GM19240 (cell line): ENCODE data around the gene RPUSD4.

Source experiments
- DNase-seq: peaks from one replicate; pipeline ENCODE4 v3.0.0; 2011; ENCODE audit warnings: low spot score; ENCODE audit not compliant: insufficient read length

Gene RPUSD4

DNA sequence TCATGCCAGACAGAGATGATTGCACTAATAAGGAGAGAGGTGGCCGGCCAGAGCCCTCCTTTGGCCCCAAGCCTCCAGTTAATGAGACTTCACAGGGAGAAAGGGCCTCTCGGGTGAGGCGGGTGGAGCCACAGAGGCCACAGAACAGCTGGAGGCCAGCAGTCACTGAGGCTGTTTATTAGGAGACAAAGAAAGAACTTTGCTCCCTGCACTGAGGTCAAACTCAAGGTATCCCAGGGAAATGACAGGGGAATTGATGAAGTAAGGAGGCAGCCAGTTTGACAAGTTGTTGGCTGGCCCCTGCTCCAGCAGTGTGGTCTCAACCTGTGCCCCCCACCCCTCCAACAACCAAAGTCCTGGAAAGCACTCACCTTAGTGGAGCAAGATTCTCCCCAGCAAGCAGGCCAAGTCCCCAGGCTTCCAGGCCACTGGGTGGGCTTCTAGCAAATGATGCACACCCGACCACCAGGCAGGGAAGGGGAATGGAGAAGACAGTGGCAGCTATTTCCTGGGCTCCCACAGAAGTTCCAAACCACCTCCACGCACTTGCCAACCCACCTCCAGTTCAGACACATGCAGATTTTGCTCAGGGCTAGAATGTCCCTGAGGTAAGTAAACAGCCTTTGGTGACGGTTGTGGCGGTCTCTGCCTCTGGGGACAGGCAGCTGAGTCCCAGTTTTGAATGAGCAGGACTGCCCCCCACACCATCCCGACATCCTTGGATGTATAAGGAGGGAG lies 53.2 kb downstream of the RPUSD4 start:
- DNase-seq, result no peak

DNA sequence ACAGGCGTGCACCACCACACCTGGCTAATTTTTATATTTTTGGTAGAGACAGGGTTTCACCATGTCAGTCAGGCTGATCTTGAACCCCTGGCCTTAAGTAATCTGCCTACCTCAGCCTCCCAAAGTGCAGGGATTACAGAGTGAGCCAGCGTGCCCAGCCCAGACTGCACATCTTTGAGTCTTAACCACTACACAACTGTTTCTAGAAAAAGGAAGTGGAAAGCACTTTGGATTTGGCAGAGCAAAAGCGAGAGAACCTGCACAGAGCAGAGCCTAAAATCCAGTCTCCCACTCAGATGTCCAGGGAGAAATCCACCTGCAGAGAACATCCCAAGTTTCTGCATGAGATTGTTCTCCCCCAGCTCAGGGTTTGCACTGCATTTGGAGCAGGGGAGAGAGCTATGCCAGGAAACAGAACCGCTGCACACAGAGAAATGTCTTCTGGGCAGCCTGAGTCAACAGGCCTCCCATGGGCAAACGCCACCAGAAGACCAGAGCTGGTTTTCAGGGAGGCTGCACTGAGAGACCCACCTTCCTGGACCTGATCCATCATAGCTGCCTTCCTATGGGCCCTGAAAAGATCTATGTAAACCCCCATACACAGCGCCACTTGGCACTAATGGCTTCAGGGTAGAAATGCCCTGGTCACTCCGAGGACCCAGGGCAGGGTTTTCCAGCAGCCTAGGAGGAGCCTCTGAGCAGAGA lies 54.0 kb downstream of the RPUSD4 start:
- DNase-seq, result no peak

DNA sequence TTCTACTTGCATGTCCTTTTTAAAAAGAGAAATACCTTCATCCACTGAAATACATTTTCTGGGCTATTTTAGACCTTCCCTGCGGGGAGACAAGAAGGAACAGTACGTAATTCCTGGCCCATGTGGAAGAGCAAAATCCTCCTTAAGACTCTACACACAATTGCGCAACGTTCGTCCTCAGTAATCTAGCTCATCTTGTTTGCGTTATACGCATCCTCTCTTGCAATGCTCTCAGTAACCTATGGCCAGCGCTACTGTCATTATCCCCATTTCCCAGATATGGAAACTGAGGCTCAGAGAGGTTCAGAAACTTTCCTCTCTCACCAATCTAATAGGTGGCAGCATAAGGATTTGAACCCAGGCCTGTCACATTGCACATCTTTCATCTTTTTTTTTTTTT lies 54.6 kb downstream of the RPUSD4 start:
- no peak for DNase-seq

DNA sequence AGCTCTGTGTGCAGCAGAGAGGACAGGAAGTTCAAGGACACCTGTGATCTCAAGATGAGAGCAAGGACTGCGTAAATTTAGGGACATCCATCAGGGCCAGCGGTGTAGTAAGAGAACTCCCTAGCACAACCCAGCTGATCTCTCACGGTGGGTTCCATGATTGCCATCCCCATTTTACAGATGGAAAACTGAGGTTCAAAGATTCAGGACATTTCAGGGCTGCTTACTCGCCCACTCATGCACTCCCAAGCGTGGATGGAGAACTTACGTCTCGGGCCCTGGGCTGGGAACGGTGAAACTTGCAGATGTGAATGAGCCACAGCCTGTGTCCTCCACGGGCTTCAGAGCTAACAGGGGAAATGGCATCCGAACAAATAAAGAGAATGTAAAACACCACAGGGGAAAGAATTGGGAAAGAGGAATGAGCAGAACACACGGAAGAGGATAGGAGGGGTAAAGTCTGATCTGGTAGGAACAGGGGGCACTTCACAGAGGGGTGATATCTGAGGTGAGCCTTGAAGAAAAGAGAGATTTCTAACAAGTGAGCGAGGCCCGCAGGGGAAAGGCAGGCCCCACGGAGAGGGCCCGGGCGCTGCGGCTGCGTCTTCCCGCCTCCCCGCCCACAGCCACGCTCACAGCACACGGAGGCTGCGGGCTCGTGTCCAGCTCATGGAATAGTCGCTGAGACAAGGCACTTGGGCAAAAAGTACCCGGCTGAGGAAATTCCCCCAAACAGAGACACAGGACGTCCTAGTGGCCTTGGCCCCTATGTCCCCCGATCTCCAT lies 55.9 kb downstream of the RPUSD4 start:
- no peak for DNase-seq

DNA sequence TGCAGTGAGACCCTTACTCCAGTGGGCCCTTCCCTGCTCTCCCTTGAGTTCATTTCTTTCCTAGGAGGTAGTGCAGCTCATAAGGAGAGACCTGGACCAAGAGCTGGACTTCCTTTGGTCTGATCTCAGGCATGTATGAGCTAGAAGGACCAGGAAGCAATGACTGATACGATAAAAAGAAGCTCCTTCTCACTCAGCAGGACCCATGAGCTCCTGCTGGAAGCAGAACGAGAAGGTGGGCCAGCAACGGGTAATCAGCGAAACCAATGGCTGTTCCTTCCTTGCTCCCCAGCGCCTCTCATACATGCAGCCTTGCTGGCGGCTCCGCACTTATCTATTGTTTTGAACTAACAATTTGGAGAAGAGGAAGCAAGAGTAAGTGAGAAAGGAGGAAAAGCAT lies 56.8 kb downstream of the RPUSD4 start:
- DNase-seq, result no peak

DNA sequence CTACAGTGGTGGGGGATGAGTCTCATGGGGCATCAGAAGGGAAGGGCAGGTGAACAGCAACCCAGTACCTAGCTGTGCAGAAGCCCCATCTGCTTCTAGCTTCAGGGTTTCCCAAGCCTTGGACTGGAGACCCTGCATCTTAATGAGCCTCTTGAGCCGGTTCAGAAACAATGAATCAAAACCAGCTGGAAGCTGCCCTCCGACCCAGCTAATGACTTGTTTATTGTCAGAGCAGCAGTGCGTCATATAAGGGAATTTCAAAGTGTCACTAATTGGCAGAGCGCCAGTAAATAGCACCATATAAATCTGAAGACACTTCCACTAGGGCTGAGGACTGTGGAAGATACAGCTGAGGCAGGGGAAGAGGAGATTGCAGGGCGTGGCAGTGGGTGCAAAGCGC lies 57.5 kb downstream of the RPUSD4 start:
- DNase-seq, result no peak

DNA sequence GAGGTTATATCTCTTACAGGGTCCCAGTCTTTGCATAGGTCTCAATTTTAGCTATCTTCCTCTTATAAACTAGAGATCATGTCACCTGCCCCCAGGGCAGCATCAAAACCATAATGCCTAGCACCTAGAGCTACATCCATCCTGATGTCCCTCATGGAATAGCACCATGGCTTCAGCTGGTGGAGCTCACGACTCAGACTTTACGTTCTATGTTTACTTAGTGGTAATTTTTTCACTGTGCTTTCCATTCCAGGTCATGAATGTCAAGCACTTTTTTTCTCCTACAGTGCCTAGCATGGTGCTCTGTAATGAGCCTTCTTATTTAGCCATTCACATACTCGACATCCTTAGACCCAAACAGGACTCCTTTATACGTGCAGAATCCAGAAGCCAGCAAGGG lies 58.4 kb downstream of the RPUSD4 start:
- no peak for DNase-seq

DNA sequence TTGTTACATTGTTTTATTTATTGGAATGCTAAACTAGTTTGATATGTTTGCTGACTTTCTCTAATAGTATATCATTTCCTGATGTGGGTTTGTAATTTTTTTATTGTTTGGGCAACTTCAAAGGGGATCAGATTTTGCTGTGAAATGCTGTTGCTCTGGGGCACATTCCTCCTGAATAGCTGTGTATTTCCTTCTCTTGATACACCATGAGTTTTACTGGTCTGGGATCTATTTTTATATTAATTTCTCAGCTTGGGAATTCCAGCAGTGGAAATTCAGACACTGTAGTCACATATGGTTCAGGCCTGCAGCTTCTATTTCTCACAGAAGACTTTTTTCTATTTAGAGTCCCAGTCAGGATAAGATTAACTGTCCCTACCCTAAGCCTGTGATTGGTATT lies 58.9 kb downstream of the RPUSD4 start:
- DNase-seq, result no peak

DNA sequence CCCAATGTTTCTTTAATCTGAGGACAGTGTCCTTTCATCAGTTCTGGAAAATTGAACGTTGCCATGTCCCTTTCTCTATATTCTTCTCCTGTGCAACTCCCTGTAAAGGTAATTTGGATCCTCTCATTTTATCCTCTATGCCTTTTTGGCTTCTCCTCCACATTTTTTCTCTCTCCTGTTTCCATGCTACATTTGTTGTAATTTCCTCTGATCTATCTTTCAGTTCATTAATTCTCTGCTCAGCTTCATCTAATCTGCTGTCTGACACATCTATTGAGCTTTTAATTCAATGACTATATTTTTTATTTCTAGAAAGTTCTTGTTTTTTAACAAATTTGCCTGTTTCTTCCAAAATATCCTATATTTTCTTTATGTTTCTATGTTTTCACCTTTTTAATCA lies 59.3 kb downstream of the RPUSD4 start:
- no peak for DNase-seq
